Kidney capillary endothelial cell (primary cell): Measurements from ENCODE around the gene JARID2.
A peak's percentile ranks its signal among the peaks of the same experiment; 100 is the strongest.

Source experiments
- DNase-seq: peaks from one replicate; pipeline ENCODE4 v3.0.0-alpha.2; 2018; ENCODE audit warnings: low spot score

JARID2 gene

DNA sequence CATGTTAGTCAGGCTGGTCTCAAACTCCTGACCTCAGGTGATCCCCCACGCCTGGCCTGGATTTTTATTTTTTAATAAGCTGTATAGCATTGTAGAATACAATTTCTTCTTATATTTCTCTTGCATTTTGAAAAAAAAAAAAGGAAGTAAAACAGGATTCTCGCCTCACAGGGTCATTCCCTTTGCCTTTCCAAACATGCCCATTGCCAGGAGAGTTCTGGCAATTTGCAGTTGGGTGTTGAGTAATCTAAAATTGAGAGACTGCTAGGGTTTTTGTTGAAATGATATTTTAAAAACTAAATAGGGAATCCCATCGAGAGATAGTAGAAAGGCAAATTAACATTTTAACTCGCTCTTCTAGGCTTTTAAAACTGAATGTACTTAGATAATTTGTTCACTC is 196.1 kb downstream of the JARID2 start:
- DNase-seq, result no peak

DNA sequence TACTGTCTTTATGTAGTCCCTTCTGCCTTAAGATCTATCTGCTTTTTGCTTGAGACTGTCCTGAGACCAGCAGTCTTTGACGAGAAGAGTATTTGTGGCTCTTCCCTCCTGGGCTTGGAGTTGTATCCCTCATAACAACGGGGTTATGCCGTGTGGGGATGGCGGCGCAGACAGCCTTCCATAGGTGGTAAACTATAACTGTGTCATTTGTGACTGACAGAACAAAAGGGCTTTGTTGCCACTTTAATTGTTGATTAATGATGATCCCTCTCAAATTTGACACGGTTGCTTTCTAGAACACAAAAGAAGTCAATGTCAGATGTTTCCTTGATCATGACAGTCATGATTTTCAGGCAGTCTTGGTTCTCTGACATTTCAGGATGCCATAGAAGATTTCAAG is 196.6 kb downstream of the JARID2 start:
- no peak for DNase-seq

DNA sequence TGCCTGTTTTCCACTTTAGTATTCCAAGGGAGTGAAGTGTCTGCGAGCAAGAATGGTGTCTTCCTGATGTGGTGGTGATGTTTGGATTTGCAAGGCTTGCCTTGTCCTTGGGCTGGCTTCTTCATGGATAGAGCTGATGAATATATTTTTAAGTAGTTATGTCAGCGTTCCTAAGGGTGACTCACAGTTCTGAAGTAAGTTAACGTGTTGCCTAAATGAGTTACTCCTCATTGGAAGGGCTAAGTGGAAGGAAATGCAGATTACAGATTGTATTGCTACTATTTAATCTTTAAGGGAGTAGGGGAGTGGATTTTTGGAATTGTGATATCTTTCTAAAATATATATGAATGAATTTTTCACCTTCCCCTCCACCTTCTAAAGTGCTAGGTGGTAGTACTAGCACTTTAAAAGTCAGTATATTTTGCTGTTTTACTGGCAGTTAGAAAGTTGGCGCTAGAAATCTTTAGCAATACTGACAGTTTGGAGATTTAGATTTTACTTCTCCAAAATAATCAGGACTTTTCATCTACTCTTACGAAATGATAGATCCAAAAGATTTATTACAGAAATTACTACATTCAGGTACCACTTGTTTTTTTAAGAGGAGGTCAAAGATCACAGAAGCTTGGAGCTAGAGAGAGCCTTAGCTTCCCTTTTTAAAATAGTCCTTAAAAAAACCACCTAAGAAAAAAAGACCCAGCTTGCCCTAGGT is 197.4 kb downstream of the JARID2 start:
- peak; percentile 46 for DNase-seq

DNA sequence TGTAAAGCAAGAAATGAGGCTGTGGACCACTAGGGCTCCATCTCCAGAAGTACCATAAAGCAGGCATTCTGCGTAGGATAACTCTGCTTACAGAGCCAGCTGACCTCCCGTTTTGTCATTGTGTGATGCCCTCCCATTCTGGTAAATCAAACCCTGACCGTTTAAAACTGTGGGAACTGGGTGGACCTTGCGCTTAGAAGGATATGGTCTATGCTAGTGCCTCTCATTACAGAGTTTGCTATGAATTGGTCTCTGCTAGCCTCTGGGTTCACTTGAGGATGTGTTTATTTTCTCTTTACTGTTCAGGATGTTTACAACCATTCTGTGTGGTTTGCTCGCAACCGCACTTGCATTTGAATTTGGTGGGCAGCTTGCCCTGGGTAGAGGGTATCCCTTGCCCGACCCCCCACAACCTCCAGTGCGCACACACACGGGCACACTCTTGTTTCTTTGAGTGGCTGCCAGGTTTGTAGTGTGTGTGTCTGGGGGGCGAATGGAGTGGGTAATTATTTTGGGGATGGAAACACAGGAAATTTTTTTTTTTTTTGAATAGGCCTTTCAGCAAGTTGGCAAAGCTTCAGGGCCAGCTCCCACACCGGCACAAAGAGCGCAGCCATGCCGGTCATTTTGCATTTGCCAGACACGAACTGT is 198.3 kb downstream of the JARID2 start:
- no peak for DNase-seq

DNA sequence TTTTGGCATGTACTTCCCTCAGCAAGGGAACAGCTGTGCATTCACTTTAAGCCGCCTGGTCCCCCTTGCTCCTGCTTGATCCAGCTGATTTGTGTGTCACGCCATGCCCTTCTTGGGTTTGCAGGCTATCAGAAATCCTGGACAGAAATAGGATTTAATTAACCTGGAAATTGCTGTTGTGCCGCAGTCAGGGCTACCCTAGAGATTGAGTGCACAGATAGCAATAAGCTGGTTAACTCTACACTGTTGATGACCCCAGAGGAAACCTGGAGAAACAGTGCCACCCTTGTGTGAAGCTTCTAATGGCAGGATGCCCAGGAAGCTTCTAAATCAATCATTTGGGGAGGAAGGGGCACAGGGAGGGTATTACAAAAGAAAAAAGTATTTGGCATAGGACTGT is 199.0 kb downstream of the JARID2 start:
- no peak for DNase-seq

DNA sequence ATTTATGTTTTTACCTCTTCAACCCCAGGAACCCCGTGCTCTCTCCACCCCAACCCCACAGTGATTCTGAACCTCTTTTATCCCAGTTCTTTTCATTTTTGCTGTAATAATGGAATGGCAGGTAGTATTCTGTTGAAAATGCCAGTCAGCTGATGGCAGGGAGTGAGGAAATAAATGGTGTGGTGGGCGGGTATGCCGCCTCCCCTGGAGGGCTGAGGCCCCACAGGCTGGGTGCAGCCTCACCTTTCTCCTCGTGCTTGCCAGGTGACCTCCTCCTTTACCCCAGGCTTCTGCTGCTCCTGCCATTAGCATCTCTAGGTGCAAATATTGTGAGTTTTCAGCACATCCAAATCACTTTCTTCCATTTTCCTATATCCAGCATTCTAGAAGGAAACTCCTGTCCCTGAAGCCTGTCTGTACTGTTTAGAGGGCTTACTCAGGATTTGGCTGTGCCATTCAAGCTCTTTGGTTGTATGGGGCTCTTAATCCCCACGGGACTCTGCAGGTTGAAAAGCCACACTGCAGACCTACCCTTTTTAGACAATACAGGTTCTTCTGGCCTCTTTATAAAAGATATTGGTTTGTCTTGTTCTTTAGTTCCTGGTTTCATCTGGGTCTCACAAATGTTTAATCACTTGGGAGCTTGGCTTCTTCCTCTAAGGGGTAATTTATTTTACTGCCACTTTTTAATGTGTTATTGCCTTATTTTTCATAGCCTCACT is 201.8 kb downstream of the JARID2 start:
- no peak for DNase-seq

DNA sequence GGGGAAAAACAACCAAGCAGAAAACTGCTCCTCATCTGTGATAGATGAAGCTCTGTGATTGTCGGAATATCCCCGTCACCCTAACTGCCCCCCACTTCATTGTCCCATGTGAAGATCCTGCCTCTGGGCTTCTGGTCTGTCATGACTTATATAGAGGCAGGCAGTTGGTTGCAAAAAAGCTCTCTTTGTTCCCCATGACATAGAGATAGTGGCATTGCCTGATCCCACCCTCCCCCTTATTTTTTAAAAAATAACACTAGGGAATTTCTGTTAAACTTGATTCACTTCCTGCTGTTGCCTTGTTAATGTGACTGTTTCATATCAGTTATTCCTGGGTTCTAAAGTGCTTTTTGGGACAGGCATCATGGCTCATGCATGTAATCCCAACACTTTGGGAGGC is 203.1 kb downstream of the JARID2 start:
- DNase-seq, result no peak

DNA sequence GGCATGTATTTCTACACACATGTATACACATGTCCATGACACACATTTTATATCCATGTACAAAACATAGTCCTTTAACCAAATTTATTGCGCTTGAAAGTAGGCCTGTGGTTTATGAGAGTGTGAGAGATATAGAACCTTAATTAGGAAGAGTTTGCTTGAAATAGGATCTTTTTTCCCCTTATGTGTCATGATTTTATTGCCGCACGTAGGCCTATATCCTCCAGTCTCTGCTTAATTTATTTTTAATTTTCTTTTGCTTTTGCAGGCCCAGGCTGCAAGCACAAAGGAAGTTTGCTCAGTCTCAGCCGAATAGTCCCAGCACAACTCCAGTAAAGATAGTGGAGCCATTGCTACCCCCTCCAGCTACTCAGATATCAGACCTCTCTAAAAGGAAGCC is 205.9 kb downstream of the JARID2 start:
- DNase-seq, result no peak

DNA sequence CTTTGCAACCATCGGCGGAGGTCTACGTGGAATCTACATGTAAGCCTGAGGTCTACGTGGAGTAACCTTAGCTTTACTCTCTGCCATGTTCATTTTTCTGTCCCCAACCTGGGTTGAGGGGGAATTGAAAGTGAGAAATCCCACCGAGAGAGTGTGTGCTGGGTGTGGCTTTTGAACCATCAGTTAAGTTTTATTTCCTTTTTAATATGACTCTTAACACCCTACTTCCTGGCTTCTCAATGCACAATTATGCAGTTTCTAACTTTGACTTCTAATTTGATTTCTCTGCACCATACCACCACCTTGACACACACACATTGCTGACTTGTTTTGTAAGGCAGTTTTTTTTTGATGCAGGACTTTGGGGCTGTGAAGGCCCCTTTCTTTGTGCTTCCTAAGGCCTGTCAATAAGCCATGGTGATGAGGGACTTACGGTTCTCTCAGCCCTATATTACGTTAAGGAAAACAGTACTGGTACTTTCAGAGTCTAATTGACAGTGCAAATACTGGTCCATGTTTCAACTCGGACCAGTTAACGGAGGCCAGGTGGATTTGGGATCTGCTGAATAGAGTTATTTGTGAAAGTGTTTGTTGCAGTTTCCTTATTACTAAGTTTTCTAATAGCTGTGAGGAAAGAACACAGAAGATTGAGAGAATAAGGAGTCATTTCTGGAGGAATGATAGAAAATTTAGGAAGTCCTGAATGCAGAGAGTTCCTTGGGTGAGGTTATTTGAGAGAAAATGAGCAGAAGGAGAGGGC is 206.5 kb downstream of the JARID2 start:
- DNase-seq, result no peak

DNA sequence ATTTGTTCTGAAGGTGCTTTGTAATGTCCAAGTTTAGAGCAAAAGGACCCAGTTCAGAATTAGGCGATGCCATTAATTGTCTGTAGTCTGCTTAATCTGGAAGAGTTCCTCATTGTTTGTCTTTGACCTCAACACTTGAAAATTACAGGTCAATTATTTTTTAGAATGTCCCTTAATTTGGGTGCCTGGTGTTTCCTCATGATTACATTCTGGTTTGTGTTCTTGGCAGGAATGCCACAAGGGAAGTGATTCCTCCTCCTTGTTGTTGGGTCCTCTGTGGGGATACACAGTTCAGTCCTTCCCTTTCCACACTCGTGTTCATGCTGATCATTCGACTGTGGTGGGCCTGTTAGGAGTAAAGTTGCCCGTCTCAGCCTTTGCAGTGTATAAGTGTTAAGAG is 207.3 kb downstream of the JARID2 start:
- no peak for DNase-seq

DNA sequence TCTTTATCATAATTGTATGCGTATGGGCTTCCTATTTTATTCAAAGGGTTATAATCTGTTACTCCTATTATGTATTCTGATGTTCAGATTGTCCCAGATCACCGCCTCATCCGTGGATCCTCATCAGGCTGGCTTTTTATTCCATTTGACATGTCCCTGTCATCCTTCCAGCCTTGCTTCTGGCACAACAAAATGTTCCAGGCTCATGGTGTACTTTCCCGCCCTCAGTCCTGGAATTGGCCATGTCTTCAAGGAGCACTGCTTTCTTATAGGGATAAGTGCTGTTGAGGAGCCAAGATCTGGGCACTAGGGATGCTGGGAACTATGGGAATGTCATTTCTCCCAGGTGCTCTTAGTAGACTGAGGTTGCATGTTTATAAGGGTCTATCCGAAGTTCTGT is 207.8 kb downstream of the JARID2 start:
- DNase-seq, result no peak

DNA sequence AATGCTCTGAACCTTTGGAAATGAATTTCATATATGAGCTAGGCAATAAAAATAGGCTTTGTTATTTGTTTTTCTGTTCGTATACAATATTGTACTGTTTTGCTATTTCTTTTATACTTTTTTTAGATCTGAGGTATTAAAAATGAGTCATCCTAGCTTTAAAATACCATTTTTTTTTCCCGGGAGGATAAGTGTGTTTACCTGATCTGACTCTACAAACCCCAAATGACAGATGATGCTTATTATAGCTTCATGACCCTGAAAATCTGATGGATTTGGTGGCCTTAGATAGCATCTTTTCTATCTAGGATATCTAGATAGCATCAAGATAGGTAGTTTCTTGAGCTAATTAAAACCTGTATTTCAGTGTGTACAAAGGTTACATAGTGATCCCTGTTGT is 210.6 kb downstream of the JARID2 start:
- DNase-seq, result no peak

DNA sequence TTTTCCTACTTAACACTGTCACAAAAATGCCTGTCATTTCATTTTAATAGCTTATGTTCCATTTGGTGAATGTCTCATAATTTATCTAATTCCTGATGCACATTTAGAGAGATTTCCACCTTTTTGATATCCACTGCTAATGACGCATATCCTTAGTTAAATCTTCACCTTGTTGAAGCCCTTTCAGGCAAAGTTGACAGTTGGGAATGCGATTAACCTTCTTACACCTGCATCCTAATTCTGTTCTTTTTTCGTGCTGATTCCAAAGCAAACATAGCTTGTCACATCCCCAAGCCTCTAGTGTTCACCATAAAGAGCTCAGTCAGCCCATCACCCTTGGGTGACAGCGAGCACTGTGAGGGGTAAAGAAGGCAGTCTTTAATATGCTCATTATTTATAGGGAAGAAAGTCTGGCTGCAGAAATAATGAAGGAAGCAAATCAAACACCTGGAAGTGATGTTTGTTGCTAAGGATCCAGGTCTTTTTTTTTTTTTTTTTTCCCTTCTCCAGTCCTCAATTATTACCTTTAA is 211.3 kb downstream of the JARID2 start:
- no peak for DNase-seq

DNA sequence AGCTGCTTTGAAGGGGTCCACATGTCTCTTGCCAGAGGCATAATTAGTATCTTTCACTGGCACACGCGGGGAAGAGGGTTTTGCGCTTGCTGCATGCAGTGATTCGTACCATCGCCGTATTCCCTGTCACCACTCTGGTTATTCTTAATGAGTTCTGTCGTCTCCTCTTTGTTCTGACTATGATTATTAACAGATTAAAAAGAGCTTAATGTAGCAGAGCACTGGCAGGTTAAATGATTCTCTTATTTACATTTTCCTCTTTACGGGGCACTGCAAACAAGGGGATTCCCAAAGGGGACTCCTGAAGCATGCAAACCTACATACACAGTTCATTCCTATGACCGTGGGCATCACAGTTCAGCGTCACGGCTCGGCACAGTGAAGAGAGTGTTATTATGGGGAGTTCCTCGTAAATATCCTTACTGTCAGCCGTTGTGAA is 212.2 kb downstream of the JARID2 start:
- DNase-seq, result no peak

DNA sequence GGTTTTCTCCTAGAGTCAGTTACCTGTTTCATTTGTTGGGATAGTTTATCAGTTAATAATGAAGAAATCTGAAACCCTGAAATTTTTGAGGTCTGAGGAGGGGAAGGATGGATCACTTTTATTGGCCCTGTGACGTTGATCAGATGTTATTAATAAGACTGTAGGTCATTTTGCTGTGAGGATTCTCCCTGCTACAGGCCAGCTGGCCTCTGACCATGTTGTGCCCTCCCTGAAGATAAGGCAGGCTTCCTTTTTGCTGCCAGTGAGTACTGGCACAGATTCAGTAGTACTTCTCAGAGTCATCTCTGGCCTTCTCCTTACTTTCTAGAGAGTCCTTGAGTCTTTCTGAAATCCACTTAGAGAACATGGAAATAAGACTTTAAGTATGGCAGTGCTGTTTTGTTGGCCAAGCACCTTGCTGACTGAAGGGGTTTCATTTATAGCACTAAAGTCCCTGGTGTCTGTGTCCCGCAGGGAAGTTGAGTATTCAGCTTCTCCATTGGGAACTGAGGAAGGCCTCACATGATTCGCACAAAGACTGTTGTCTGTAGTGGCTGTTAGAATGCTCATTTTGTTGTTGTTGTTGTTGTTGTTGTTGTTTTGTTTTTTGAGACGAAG is 214.3 kb downstream of the JARID2 start:
- DNase-seq, result no peak

DNA sequence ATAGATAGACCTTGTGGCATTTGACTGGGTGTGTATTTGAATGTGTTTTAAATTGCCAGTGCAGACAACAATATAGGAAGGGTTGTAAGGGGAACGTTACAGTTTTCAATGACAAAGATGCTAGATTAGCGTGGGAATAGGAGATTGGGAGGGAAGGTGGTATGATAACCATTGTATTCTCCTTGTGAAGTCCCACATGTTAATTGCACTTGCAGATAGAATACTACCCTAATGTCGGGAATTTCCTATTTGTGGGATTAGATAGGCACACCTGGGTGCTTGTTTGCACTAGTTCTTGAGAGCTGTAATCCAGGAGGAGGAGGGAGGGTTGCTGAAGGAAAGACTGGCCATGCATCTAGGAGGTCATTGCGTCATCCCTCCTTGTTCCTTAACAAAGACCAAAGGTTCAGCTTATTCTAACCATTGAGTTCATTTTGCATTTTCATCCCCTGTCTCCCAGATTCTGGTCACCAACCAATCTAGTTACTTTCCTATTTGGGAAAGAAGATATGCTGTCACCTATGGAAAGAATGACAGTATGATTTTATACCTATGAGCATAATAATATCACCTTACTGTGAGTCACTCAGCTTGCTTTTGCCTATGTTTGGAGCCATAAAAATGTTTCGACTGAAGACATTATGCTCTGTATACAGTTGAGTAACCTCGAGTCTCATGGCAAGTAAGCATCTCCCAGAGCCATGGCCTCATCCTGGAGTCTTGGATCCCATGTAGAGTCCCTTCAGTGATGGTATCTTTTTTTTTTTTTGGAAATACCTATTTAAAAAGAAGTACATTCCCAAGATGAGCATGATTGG is 215.5 kb downstream of the JARID2 start:
- no peak for DNase-seq

DNA sequence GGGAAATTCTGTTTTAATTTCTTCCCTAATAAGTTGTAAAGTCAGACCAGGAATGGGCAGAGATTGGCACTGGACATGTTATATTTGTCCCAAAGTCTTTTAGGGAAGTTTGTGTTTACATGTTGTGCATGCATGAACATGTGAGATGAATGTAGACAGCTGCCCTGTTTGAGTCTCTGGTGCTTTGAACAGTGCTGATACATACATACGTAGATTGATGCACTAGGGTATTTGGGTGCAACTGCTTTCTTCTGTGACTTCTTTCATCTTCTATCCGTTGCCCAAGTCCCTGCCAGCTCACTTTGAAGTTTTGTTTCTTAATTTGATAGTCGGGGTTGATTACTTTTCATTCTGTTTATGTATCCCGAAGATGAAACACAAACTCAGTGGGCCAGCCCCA is 216.4 kb downstream of the JARID2 start:
- no peak for DNase-seq

DNA sequence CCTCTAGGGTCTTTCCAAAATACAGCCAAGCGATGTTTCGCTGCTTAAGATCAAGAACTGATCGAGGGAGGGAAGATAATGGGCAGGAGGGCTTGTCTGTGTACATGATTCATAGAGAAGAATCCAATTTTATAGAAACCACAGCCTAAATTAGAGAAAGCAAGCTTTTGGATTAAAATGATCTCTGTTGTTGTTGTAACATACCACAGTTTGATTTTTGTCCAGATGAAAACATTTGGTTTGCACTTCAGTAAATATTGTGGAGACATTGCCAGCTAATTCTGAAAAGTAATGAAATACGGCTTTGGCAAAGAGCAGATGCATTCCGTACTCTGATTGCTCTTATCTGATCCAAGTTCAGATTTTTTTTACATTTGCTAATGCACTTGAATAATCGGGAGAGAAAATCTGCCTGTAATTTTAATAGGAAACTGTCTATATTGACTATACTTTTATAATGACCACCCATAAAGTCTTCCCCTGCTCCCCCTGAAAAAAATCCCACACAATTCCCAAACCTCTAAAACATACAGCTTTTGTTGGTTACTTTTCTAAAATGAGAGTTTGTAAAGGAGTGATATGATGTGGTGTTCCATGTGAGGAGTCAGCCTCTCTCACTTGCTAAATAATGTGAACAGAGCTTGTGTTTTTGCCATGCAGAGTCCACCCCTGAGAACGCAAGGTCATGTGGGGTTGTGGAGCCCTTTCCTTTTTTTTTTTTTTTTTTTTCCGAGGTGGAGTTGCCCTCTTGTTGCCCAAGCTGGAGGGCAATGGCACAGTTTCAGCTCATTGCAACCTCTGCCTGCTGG is 217.1 kb downstream of the JARID2 start:
- no peak for DNase-seq

DNA sequence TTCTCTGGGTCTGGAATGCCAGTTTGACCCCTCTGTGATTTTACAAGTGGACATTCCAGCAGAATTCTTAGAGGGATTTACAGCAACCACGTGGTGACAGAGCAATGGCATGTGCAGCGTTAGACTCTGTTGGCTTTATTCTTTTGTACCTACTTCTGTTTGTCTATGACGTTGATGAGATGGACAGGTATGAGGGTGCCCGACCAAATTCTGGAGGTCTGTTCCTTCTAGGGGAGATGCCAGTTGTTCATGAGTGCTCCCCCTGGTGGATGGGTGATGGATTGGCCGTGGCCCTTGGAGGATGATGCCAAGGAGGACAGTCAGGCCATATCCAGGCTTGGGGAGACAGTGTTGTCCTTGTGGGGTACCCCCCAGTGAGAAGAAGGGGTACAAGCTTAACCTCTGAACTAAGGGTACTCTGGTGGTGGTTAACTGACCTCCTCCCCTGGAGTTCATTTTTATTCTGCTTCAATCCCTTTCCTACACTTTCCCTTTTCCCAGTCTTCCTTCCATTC is 218.4 kb downstream of the JARID2 start:
- no peak for DNase-seq

DNA sequence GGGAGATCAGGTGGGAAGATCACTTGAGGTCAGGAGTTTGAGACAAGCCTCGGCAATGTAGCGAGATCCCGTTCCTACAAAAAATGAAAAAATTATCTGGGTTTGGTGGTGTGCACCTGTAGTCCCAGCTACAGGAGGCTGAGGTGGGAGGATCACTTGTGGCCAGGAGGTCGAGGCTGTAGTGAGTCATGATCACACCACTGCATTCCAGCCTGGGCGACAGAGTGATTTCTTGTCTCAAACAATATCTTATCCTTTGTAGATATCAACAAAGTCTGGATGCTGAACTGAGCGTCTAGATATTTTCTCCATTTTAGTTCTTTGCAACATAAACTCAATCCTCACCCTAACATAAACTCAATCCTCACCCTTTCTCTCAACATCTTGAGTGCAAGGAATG is 219.3 kb downstream of the JARID2 start:
- DNase-seq, result no peak
